GM20000 (cell line): Measurements from ENCODE around the gene BAG5.

ENCODE experiments used
- DNase-seq: peaks from one replicate; pipeline ENCODE4 v3.0.0; 2012; ENCODE audit warnings: low spot score
- CTCF ChIP-seq: IDR thresholded peaks from 2 replicates; pipeline ENCODE4 v1.5.1; 2012; ENCODE audit warnings: mild to moderate bottlenecking, control low read depth; ENCODE audit errors: extremely low read depth, missing control alignments

The BAG5 gene

GRCh38 chr14:103549361-103550311 is 12.8 kb downstream of the BAG5 start:
- DNase-seq, result no peak
- TF ChIP-seq CTCF, result no peak

GRCh38 chr14:103548463-103549351 is 13.8 kb downstream of the BAG5 start:
- no peak for DNase-seq
- TF ChIP-seq CTCF, result no peak

- DNase-seq, result no peak
- TF ChIP-seq CTCF, result no peak
Measured at GRCh38 chr14:103547941-103548462, 14.5 kb downstream of the BAG5 start.

- no peak for TF ChIP-seq CTCF
Measured at GRCh38 chr14:103547455-103547940, 15.0 kb downstream of the BAG5 start.

GRCh38 chr14:103546652-103547454 is 15.6 kb downstream of the BAG5 start:
- TF ChIP-seq CTCF, result peak; percentile 91
- DNase-seq, result peak; percentile 94

More at GRCh38 chr14:103547455-103547940, 15.0 kb downstream of the BAG5 start:
- DNase-seq, result no peak

- TF ChIP-seq CTCF, result no peak
- DNase-seq, result no peak
Measured at GRCh38 chr14:103545915-103546651, 16.4 kb downstream of the BAG5 start.
